Activated CD8-positive, alpha-beta memory T cell treated with anti-CD3 and anti-CD28 coated beads for 1 hour (primary cell): ENCODE measurements around the gene SYF2.

Experiments used
- DNase-seq, 2 donors: peaks; one replicate each; pipeline ENCODE4 v3.0.0-alpha.2; 2020; ENCODE audit warnings: low read depth in 1 of 2; ENCODE audit errors: extremely low read depth in 1 of 2

SYF2 gene

DNA sequence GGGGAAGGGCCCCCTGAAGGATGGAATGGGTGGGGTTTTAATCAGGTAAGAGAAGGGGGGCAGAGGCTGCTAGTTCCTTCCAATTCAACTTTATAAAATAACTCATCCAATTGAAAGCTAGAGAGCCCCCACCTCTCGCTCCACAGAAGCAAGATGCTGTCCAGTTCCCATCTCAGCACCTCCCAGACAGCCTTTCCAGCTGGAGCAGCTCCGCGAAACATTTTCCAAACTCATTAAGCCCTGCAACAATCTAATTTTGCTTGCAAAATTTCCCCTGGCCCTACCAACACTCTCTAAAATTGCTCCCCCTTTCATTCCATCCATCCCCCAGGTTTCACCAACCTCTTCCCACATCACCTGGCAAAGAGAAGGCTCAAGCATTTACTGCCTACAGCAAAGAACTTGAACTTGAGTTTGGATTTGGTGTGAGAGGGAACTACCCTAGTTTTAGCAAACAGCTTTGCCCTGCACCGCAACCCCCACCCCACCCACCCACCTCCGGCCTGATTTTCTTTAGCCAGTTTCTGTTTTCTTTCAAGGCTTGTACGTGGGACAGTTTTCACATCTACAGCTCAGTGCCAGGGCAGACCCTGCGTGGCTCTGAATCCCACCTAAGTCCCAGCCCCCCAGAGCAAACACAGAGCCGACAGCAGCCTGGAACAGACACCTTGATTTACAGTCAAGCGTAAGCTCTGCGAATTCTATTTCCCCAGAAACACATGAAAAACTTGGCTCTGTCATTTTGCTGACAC is 46.7 kb downstream of the SYF2 start:
- no peak for DNase-seq

DNA sequence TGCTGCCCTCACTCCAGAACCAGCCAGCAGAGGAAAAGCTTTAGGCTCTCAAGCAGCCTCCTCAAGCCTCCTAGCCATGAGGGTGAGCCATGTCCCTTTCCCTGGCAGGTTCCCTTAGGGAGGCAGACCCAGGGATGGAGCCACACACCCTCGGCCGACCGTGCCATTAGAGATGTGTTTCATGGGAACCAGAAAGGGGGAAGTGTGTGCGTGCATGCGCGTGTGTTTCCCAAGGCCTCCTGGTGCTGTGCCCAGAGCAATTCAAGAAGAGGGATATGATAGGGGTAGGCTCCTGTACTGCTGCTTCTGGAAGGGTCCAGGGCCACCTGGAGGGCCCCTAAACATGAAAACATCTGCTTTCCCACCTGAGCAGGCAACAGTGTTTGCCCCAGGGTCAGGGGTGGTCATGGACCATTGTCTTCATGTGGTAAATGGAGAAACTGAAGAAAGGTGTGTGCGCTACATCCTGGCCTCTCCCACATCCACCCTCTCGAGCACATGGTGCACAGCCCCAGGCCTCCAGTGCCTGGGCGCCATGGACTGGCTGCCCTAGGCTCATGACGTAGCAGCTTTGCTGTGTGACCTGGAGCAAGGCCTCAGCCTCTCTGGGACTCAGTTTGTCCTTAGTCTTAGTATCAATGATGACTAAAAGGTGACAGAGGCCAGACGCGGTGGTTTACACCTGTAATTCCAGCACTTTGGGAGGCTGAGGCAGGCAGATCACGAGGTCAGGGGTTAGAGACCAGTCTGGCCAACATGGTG is 48.1 kb downstream of the SYF2 start:
- DNase-seq, result no peak

DNA sequence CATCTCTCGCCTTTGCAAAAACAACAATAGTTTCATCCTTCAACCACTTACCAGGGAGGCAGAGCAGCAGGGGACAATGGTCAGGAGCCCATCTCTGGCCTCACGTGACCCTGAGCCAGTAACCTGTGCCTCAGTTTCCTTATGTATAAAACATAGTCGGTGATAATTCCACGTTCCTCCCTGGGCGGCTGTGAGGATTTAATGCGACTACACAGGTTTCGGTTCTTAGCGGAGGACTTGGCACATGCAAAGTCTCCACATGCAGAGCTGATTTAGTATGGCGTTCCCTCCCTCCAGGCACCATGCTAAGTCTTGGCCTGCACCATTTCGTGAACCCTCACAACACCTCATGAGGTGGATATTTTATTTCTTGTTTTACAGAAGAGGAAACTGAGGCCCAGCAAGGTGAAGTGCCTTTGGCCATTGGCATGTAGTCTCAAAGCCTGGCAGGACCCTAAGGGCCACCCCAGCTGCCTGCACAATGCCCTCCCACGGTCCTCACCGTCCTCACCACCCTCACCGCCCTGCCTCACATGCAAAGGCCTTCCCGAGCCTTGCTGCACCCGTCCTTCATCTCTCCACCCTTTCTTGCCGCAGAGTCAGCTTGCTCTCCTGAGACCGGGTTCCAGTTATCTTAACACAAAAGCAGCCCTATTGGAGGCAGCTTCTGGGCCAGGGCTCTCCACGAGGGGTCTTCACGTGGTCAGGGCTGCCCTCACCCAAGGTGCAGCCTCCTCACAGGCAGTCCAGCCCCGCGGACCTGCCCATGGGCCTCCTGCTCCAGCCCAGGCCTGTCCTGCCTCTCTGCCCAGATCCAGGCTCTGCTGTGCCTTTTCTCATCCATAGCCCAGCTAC is 48.9 kb downstream of the SYF2 start:
- DNase-seq, result no peak

DNA sequence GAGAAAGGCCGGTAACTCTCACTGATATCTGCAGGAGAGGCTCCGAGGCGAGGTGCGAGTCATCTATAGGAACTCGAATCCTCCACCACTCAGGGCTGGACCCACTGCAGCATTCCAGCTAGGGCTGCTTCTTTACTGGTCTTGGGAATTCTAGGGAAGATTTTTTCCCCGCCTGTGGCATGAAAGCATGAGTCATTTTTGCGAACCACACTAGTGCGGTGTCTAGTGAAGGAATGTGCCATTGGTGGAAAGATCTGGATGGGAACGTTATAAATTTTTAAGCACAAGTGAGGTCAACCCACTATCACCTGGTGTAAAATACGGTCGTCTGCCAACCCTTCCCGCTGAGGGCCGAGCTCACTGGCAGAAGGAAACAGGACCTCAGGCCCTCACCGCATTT is 49.7 kb downstream of the SYF2 start:
- DNase-seq, result no peak

DNA sequence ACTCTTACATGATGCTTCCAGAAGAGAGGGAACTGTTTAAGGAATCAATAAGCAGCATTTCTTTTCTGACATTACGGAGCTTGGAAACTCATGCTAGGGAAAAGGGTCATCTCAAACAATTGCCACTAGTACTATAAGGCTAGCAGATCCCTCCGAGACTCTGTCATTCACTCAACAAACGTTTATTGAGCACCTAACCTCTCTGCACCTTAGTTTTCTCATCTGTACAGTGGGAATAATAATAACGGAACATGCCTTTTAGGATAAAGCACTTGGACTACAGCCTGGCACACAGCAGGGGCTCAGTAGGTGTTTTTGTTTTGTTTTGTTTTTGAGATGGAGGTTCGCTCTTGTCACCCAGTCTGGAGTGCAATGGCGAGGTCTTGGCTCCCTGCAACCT is 51.3 kb downstream of the SYF2 start:
- DNase-seq, result no peak

DNA sequence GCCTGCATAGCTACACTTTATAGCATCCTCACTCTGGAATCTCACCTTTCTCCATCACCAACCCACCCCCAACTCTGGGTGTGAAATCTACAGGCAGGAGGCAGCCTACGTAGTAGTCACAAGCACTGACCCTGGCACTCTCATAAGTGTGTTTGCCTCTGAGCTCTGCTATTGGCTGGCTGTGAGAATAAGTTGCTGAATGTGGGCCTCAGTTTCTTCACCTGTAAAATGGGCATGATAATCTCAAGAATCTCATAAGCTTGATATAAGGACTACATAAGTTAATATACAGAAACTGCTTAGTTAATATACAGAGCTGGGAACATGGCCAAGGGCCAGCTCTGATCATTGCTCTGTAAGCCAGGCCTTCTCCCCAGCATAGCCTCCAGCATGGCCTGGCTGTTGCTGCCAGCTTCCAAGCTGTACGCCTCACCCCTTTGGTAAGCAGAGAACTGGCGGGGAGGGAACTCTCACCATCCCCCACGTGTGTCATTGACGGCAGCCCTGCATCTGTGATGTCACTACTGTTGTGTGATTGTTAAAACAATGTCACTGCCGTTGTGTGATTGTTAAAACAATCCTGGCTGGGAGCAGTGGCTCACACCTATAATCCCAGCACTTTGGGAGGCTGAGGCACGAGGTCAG is 53.3 kb downstream of the SYF2 start:
- no peak for DNase-seq

DNA sequence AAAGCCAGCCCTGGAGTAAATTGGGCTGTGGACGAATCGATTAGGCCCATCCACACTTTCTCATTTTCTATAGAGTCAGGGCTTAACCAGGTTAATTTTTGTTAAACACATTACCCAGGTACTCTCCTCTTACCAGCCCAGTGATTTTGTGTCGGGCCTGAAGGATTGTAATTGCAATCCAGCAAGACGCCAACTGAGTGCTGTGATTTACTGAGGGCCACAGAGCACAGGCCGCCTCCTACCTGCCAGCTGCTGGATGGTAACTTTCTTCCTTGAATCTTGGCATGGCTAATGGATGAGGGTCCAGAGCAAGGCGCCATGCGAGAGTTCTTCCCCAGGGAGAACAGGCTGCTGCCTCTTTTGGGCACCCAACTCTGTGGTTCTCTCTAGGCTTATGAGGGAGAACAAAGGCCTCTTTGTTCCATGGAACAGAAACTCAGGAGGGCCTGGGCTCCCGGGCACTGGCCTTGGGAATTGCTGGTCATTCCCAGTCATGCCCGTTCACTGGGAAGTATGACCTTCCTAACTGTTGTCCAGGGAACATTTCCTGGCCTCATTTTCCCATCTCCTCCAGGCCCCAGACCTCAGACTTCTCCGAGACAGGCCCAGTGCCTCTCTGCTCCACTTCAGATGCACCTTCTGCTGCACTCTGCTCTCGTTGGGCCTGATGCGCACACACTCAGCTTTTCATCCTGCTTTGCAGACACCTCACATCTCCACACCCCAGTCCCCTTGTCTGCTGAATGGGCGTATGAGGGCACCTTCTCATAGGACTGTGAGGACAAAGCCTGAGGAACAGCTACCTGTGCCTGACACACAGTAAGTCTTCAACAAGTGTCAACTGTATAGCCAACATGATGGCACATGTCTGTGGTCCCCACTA is 57.3 kb downstream of the SYF2 start:
- no peak for DNase-seq

DNA sequence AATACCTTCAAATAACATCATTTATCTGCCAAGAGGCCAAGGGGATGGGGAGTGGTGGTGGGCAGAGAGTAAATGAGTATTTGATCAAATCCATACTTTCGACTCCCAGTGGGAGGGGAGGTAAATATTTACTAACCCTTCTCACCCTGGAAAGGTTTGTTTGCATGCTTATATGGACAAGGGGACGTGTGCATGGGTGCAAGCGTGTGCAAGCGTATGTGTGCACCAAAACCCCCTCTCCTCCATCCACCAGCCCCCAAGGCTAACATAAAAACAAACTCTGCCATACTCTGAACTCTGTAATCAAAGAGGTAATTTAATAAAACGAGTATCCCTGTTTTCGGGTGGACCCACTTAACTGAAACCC is 58.0 kb downstream of the SYF2 start:
- no peak for DNase-seq

DNA sequence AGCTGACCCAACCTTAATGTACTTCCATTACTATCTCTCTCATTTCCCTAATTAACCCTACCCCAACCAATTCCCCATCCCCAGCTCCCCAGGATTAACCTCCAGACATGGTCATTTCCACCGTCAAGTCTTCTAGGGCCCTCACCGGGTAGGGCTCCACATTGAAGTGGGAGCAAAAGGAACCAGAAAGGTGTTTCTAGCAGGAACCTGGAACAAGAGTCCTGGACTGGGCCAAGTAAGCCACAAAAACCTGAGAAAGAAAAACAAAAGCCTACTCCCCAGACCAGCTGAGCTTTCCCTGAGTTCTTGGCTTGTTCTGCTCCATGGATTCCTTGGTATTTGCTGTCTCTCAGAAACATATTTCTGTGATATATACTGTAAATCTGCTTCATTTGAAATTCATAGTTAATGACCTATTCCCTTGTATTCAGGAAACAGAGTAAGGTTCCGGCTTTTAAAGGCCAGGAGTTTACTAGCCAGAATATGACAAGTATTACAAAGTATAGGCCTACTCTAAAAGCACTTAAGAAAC is 58.4 kb downstream of the SYF2 start:
- DNase-seq, result no peak
